Aortic smooth muscle cell (primary cell): ENCODE results near the gene OR4A5. TPM values are rescaled to one million over a fixed set of nuclear protein-coding genes. Genes with fewer than 3 reads are reported as not detected.

Experiments used
- total RNA-seq: library from RNA; depleted of rRNA; stranded (reverse); fragments of >200 nt; gene quantifications from 2 replicates; pipeline ENCODE4 v1.2.3, GENCODE V29; 2014

Gene OR4A5
- total RNA-seq, result not detected in 2 replicates

GRCh38 chr11:54706532-54706931 is at the start of gene OR4A5:
TSS of gene OR4A5 (plus strand) at chr11:54706832. CDS start at chr11:54706885, 53 bp downstream.

Other genes starting within 250 kb of the OR4A5 start
- gene OR4C46, start 102.8 kb upstream of the OR4A5 start, total RNA-seq, result not detected in 2 replicates